ENCODE measurements around the gene CYTH1.

Gene CYTH1

GRCh38 chr17:78710607-78711006 lies 71.5 kb downstream of the CYTH1 start:
- no peak for DNase-seq

DNA sequence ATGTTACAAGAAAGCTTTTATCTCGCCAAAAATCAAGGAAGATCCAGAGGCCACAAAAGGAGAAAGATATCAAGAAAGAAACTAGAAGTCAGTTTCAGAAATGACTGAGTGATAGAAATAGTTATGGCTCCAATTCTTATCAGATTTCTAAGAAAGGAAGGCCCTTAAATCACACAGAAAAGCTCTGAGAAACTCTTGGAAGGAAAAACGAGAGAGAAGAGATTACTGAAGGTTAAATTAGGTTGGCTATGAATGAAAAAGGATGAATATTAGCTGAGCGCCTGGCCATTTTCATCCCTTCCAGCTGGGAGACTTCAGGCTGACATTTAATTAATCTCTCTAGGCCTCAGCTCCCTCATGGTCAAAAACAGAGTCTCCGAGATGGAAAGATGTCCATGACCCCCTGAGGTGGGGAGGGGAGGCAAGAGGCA lies 72.3 kb downstream of the CYTH1 start:
- no peak for DNase-seq

- DNase-seq, result no peak
These were observed 72.9 kb downstream of the CYTH1 start for GRCh38 chr17:78709119-78709681.

- peak; percentile 85 for DNase-seq
These were observed 73.5 kb downstream of the CYTH1 start for GRCh38 chr17:78708510-78708973.

DNA sequence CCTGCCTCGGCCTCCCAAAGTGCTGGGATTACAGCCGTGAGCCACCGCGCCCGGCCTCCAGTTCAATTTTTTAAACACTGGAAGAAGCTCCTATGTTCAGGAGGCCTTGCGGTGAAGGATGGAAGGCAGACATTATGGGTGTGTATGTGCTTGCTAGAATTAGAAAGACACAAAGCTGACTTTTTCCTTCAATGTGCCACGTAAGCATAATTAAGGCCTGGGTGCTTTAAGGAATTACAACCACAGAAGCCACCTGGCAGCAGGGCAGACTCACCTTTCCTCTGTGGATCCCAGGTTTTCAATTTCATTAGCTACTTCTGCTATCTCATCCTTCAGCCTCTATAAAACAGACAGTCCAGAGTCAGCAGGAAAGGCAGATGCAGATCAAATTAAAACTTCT lies 74.2 kb downstream of the CYTH1 start:
- DNase-seq, result no peak

- no peak for DNase-seq
These were observed 75.1 kb downstream of the CYTH1 start for GRCh38 chr17:78707016-78707415.

DNA sequence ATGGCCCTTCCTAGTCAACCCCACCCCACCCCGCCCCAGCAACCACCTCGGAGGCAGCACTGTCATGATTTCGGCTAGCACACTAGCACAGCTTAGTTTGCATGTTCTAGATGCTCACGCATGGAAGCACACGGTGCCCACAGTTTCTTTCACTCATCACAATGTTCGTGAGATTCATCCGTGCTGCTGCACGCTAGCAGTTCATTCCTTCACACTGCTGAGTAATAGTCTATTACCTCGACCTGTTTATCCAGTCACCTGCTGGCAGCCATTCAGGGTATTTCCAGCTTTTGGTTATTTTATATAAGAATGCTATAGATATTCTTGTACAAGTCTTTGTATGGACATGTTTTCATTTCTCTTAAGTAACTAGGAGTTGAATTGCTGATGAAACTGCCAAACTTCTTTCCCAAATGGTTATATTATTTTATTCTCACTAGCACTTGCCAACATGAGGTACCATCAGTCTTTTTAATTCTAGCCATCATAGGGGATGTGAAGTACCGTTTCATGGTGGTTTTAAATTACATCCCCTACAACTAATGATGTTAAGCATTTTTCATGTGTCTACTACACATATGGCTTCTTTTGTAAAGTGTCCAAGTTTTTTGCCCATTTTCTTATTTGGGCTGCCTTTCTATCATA lies 75.7 kb downstream of the CYTH1 start:
- DNase-seq, result no peak

- DNase-seq, result no peak
These were observed 77.0 kb downstream of the CYTH1 start for GRCh38 chr17:78705071-78705470.

GRCh38 chr17:78704594-78704993 lies 77.5 kb downstream of the CYTH1 start:
- DNase-seq, result no peak

DNA sequence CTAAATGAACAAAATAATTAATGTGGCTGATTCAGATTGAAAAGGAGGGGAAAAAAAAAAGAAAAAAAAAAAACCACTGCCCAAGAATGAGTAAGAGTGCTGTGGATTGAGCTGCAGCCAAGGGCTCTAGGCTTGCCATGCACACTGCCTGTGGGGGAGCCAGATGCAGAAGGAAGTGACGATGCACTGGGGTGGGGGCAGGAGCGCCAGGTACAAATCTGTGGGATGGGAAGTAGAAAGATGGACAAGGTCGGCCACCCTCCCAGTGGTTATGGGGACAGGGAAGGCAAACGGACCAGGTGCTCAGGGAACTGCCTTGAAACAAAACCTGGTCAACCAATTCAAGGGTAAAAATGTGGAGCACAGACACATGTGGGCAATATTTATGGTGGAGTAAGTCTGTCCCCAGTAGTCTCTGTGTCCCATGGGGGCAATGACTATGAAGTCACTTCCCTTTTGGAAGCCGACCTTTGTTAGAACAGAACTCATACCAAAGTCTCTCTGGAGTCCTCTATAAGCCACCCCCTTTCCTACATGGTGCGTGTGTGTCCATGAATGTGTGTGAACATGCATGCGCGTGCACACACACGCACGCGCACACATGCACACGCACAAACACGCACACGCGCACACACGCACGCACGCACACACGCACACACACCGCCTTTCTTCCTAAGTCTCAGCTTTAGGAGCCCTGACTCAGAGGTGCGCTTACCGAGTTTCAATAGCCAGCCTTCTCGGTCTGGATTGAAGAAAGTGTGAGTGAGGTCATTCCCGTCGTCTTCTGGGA lies 84.3 kb downstream of the CYTH1 start:
- no peak for DNase-seq

GRCh38 chr17:78697122-78697521 lies 85.0 kb downstream of the CYTH1 start:
- no peak for DNase-seq

DNA sequence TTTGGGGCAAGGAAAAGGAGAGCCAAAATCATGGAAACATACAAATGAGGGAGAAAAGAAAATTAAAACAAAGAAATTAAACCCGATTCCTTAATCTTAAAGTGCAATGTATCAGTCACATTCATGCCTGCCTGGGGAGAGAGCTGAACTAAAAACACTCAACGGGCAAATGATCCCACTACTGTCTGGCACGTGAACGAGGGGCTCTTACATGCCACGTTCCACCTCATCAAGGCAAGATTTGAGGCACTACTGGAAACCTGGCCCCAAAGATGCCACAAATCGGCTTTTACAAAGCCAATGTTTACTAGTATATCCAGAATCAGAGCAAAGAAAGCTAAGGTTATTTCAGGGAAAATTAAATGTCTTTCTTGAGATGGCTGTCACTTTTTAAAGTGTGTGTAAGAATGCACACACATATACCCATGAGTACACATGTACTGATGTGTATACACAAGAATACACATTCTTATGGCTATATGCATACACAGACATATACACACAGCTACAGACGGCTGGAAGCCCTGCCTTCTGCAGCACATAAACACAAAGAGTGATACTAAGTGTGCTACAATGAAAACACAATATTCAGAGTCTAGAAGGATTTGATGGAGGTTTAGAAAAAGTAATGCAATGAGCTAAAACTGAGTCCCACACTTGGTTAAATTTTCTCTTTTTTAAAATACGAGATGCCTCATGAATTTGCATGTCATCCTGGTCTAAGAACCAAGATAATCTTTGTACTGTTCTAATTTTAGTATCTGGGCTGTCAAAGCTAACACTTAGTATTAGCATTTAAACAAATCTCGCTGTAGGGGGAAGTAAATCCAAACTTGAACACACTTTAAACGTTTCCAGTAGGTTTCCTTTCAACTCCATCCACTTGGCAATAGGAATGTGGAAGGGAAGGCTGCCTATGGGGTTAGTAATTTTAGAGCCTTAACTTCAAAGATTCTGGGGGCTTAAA lies 85.8 kb downstream of the CYTH1 start:
- DNase-seq, result no peak

DNA sequence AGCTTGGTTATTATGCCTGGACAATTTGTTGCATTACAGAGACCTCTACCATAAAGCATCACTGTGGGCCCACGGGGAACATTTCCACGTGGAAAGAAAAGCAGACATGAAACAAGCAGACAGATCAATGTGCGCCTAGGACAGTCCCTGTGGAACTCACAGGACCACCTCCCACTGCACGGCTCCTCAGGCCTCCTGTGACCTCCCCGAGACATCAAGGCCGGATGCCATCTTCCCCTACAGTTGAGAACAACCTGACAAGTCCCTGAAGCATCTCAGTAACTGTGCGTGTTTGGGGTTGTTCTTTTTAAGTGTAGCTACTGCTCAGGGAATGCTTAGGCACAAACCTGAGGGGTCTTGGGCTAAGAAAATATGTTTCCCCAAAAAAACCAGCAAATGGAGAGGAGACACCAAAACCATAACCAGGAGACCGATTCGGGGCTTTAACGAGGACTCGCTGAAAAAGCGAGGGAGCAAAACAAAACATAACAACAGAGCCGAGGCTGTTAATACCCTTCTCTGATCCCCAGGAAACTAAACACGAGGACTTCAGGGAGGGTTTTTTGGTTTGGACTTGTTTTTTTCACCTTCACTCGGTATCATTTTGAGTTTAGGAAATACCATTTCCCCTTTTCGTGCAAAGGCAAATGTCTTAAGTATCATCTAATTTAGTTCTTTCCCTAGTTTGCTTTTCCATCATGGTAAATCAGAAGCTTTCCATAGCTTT lies 87.1 kb downstream of the CYTH1 start:
- no peak for DNase-seq

GRCh38 chr17:78693346-78694083 lies 88.6 kb downstream of the CYTH1 start:
- DNase-seq, result no peak

GRCh38 chr17:78692460-78693010 lies 89.5 kb downstream of the CYTH1 start:
- no peak for DNase-seq

DNA sequence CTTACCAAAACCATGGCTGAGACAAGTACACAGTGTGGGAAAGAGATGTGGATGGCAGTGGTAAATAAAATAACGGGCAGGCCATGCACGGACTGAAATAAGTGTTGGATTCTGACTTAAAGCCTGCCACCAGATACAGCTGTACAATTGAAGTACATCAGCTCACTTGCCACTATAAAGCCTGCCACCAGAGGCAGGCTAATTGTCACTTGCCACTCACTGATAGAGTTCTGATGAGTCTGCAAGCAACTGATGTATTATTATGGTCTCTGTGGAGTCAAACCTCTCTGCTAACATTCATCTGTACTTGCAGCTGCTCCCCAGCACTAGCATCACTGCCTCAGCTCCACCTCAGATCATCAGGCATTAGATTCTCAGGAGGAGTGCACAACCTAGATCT lies 93.0 kb downstream of the CYTH1 start:
- peak; percentile 14 for DNase-seq

DNA sequence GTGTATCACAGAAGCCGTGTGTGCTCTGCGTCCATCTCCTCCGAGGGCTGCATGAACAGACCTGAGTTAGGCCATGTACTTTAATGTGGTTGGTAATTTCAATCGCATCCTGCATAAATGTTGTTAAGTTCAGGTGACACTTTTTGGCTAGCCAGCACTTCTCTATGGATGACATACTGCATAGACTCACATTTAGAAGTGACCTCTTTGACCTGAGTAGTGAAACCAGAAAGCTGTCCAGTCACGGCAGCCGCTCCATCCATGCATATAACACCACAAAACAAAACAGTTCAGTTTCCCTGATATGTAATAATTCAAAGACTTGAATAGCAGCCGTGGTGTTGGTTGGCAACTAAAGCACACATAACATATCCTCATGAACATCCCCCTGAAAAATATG lies 94.1 kb downstream of the CYTH1 start:
- no peak for DNase-seq

DNA sequence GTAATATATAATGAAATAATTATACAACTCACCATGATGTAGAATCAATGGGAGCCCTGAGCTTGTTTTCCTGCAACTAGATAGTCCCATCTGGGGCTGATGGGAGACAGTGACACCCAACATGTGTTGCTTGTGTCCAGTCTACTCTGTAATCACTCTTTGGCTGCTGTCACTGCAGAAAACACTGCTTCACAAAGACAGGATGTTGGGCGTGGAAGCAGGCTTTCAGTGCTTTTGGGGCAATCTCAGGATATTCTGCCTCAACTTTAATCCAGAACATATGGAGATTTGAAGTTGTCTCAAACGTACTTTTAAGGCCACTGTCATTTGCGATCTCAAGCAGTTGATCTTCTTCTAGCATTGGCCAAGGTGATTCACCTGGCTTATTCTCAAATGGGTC lies 94.9 kb downstream of the CYTH1 start:
- no peak for DNase-seq

- no peak for DNase-seq
These were observed 98.0 kb downstream of the CYTH1 start for GRCh38 chr17:78684026-78684425.

- no peak for DNase-seq
These were observed 98.6 kb downstream of the CYTH1 start for GRCh38 chr17:78683408-78683961.

DNA sequence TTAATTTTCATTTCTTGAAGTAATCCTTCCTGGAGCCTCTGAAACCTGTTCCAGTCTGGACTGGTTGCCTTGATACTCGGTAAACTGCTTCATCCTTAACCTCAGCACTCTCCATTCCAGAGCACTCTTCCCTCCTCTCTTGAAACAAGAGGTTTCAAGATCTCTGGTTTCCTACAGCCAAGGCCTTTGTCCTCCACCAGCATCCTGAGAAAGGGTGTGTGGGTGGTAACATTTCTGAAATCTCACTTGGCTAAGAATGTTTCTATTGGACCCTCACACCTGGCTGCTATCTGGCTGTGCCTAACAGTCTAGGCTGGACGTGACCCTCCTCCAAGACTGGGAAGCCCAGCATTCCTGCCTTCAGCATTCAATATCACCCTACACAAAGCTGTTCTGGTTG lies 99.7 kb downstream of the CYTH1 start:
- no peak for DNase-seq

All from DMS53 (cell line).